GM12865 (cell line): ENCODE measurements around the gene SLC5A11.

Experiments used
- DNase-seq: peaks from one replicate; pipeline ENCODE4 v3.0.0; 2010; ENCODE audit warnings: low read depth
- H3K4me3 ChIP-seq: 2 replicates; pipeline ENCODE4 v1.5.1; 2011; ENCODE audit warnings: mild to moderate bottlenecking, low read depth, low read length, control low read depth
- CTCF ChIP-seq: IDR thresholded peaks from 2 replicates; pipeline ENCODE4 v1.5.1; 2011; ENCODE audit warnings: low read length, control low read depth, low read depth, inconsistent platforms; ENCODE audit not compliant: insufficient read depth; ENCODE audit errors: missing control alignments

SLC5A11 gene

GRCh38 chr16:24957887-24958286 is 112.1 kb downstream of the SLC5A11 start:
- TF ChIP-seq CTCF, result no peak
- no peak overlapping the region for H3K4me3 ChIP-seq
- DNase-seq, result no peak
